CD4-positive, alpha-beta T cell treated with Interleukin-1 beta for 1 hour (primary cell): ENCODE results near the gene DAZAP1.
A peak's percentile ranks its signal among the peaks of the same experiment; 100 is the strongest.

Experiments
- DNase-seq, 2 donors: peaks; one replicate each; pipeline ENCODE4 v3.0.0-alpha.2; 2020 to 2022

Gene DAZAP1

GRCh38 chr19:1426736-1427135, 19.4 kb downstream of the DAZAP1 start:
- no peak for DNase-seq

GRCh38 chr19:1427221-1427920, 20.0 kb downstream of the DAZAP1 start:
- DNase-seq: no peak

- no peak for DNase-seq
Measured at GRCh38 chr19:1428738-1429391, 21.5 kb downstream of the DAZAP1 start.

- DNase-seq: no peak
Measured at GRCh38 chr19:1429750-1430149, 22.4 kb downstream of the DAZAP1 start.

GRCh38 chr19:1430246-1430645, 22.9 kb downstream of the DAZAP1 start:
- DNase-seq: no peak

GRCh38 chr19:1431759-1432506, 24.5 kb downstream of the DAZAP1 start:
- DNase-seq: no peak

GRCh38 chr19:1432507-1432887, 25.1 kb downstream of the DAZAP1 start:
- no peak for DNase-seq

GRCh38 chr19:1433119-1434039, 26.0 kb downstream of the DAZAP1 start:
- DNase-seq: no peak

GRCh38 chr19:1434040-1434366, 26.6 kb downstream of the DAZAP1 start:
- DNase-seq: no peak

GRCh38 chr19:1434577-1435060, 27.2 kb downstream of the DAZAP1 start:
- DNase-seq: no peak

- no peak for DNase-seq
Measured at GRCh38 chr19:1435378-1435989, 28.1 kb downstream of the DAZAP1 start.

- no peak for DNase-seq
Measured at GRCh38 chr19:1437609-1438008, 30.2 kb downstream of the DAZAP1 start.

- DNase-seq: peak; percentile 95 to 96
Measured at GRCh38 chr19:1438035-1438932, 30.9 kb downstream of the DAZAP1 start, which contains the start of gene RPS15. RPS15 (plus strand) TSS chr19:1438396; CDS start chr19:1438426, 30 bp downstream.

GRCh38 chr19:1438933-1439354, 31.6 kb downstream of the DAZAP1 start:
- no peak for DNase-seq

GRCh38 chr19:1439525-1440417, 32.4 kb downstream of the DAZAP1 start:
- DNase-seq: peak in 1 of 2 donors; percentile 27

GRCh38 chr19:1440418-1440801, 33.0 kb downstream of the DAZAP1 start:
- DNase-seq: no peak

GRCh38 chr19:1441022-1441426, 33.6 kb downstream of the DAZAP1 start:
- no peak for DNase-seq

- DNase-seq: no peak
Measured at GRCh38 chr19:1441677-1442438, 34.5 kb downstream of the DAZAP1 start.
